Effector memory CD4-positive, alpha-beta T cell (primary cell): ENCODE results near the gene CHD9.
A peak's percentile ranks its signal among the peaks of the same experiment; 100 is the strongest.

Experiments used
- DNase-seq, 3 donors: peaks; one replicate each; pipeline ENCODE4 v3.0.0-alpha.2; 2020
- H3K27ac ChIP-seq: 2 replicates; pipeline ENCODE4 v1.7.0; 2013; ENCODE audit warnings: mild to moderate bottlenecking, low read length, moderate library complexity; ENCODE audit not compliant: insufficient read depth, poor library complexity, severe bottlenecking
- H3K27me3 ChIP-seq: replicated peaks from 2 replicates; pipeline ENCODE4 v1.7.0; 2013; ENCODE audit warnings: mild to moderate bottlenecking, low read length; ENCODE audit not compliant: insufficient read depth, control insufficient read depth, poor library complexity, severe bottlenecking
- H3K36me3 ChIP-seq: 2 replicates; pipeline ENCODE4 v1.7.0; 2013; ENCODE audit warnings: mild to moderate bottlenecking, low read length, moderate library complexity; ENCODE audit not compliant: control insufficient read depth, insufficient read depth
- H3K4me1 ChIP-seq: 2 replicates; pipeline ENCODE4 v1.7.0; 2013; ENCODE audit warnings: low read length, mild to moderate bottlenecking; ENCODE audit not compliant: control insufficient read depth, insufficient read depth, poor library complexity, severe bottlenecking
- H3K4me3 ChIP-seq: 2 replicates; pipeline ENCODE4 v1.7.0; 2013; ENCODE audit warnings: low read length, low read depth, mild to moderate bottlenecking; ENCODE audit not compliant: insufficient read depth, poor library complexity, severe bottlenecking
- H3K9me3 ChIP-seq: 2 replicates; pipeline ENCODE4 v1.7.0; 2013; ENCODE audit warnings: mild to moderate bottlenecking, low read length, moderate library complexity; ENCODE audit not compliant: control insufficient read depth

Gene CHD9

DNA sequence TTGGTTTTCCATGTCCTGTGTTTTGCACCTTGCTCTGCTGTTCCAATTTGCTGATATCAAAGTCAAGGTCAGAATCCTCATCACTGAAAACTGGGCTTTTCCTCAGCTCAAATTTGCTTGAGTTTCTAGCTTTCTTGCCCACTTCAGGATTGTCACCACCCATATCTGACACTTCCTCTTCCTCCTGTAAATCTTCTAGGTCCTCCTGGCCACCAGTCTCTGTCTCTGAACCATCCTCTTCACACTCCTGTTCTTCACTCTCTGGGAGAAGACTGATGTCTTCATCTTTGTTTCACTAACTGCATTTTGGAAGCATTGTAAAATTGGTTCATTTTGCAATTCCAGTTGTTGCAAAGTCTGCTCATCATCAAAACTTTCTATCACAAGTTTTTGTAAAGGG is 316.0 kb downstream of the CHD9 start:
- peaks cover 9% of the 10 kb centered on the region for H3K4me1 ChIP-seq
- H3K27me3 ChIP-seq: no peaks in the 10 kb centered on the region
- H3K4me3 ChIP-seq: no peak overlapping the region
- no peaks in the 10 kb centered on the region for H3K36me3 ChIP-seq
- no peak overlapping the region for H3K27ac ChIP-seq
- no peaks in the 10 kb centered on the region for H3K9me3 ChIP-seq
- DNase-seq: no peak

DNA sequence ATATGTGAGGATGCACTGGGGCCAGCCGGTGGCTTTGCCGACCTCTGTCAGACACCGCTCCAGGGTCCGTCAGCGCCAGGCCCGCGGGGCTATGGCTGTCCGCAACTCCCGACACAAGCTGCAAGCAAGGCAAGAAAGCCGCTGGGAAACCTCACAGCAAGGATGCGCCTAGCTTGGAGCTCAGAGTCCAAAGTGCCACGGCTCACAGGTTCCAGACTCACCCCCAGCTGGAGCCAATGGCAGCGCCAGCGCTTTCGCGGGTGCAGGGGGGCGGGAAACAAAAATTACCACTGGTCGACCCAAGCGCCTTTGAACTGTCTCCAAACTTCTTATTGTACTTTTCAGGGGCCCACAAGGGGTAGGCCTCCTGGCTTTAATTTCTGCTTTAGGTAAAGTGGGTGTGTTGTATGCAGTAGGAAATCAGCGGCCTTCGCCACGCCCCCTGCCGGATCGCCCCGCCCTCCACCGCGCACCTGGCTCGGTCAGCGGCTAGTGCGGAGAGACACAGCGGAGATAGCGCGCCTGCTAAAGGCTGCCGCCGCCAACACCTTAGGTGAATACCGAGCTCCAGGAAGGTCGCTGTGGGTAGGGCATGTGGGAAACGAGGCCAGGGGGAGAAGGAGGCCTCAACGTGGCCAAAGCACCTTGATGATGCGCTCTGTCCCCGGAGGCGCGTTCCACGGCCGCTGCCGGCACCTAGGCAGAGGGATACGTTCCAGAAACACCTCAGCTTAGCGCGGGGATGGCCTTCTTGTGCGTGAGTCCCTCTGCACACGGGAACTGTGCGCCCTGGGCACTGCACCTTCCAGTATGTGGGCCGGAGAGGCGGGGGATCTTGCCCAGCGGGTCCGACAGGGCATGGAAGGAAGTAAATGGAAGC is 318.4 kb downstream of the CHD9 start:
- Histone ChIP-seq H3K4me3 (peak overlapping the region; percentile 53), H3K36me3 (no peaks in the 10 kb centered on the region), H3K27ac (peak overlapping the region; percentile 30), H3K4me1 (peaks cover 9% of the 10 kb centered on the region), H3K9me3 (no peaks in the 10 kb centered on the region), H3K27me3 (no peaks in the 10 kb centered on the region)
- peak; percentile 57 to 64 (median 63) for DNase-seq

DNA sequence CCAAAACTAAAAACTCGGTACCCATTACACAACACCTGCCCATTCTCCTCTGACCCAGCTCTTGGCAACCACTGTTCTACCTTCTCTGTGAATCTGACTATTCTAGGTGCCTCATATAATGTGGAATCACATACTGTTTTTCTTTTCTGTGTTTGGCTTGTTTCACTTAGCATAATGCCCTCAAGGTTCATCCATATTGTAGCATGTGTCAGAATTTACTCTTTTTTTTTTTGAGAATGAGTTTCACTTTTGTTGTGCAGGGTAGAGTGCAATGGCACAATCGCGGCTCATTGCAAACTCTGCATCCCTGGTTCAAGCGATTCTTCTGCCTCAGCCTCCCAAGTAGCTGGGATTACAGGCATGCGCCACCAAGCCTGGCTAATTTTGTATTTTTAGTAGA is 320.0 kb downstream of the CHD9 start:
- Histone ChIP-seq H3K9me3 (no peaks in the 10 kb centered on the region), H3K4me1 (peaks cover 9% of the 10 kb centered on the region), H3K27ac (no peak overlapping the region), H3K27me3 (no peaks in the 10 kb centered on the region), H3K4me3 (no peak overlapping the region), H3K36me3 (no peaks in the 10 kb centered on the region)
- DNase-seq: no peak

DNA sequence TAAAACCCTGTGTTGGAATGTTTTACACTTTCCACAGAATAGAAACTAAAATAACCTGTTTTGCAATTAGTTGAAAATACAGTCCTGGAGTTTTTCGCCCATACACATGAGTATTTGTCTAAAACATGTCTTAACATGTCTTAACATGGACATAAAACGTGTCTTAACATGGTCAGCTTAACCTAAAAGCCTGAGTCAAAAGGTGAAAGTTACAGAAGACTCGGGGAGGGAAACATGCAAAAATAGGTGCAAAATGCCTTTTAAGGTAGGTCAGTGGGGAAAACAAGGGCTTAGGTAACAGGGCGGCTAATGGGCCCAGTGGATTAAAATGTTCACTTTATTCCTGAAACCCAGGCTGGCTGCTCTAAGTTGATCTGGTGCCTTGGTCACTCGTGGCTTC is 323.3 kb downstream of the CHD9 start:
- H3K4me3 ChIP-seq: no peak overlapping the region
- no peak for DNase-seq

More for the DNA sequence above, 323.3 kb downstream of the CHD9 start:
- no peaks in the 10 kb centered on the region for H3K36me3 ChIP-seq
- no peak overlapping the region for H3K27ac ChIP-seq
- H3K27me3 ChIP-seq: no peaks in the 10 kb centered on the region
- H3K9me3 ChIP-seq: no peaks in the 10 kb centered on the region
- peaks cover 4% of the 10 kb centered on the region for H3K4me1 ChIP-seq
